ENCODE data around the gene PTPRA. TPM values are rescaled to one million over a fixed set of nuclear protein-coding genes. Genes with fewer than 3 reads are reported as not detected.

Gene PTPRA
- total RNA-seq, 1 experiment from 2014 or later, result 57.0 TPM

GRCh38 chr20:3038454-3038853 lies 165.2 kb downstream of the PTPRA start:
- Histone ChIP-seq H3K36me3 (ENCODE audit: control insufficient read depth, insufficient read depth, low read length) (peaks cover 6% of the 10 kb centered on the region), H3K27me3 (replicated peaks; ENCODE audit: control insufficient read depth, insufficient read depth, low read length) (no peaks in the 10 kb centered on the region), H3K9me3 (no peaks in the 10 kb centered on the region), H3K4me1 (no peaks in the 10 kb centered on the region), H3K4me3 (ENCODE audit: low read depth, low read length) (no peak overlapping the region)
- Mint-ChIP-seq H3K4me3 (ENCODE audit: unreplicated experiment) (no peak overlapping the region), H3K9me3 (ENCODE audit: unreplicated experiment) (no peaks in the 10 kb centered on the region), H3K36me3 (ENCODE audit: insufficient read depth, unreplicated experiment) (peaks cover 16% of the 10 kb centered on the region), H3K4me1 (ENCODE audit: low read depth, unreplicated experiment) (peaks cover 9% of the 10 kb centered on the region), H3K27ac (ENCODE audit: unreplicated experiment) (no peak overlapping the region), H3K27me3 (ENCODE audit: insufficient read depth, unreplicated experiment) (no peaks in the 10 kb centered on the region)
- intact Hi-C loops (cut with micrococcal nuclease; ENCODE audit: unreplicated experiment), result no loop called here
- POLR2A ChIA-PET, result no interaction called here
- BruUV-seq (replicated peaks), result TSS peak; percentile 67
- DNase-seq, result no peak
- CTCF ChIA-PET, result no interaction called here
- no peak for TF ChIP-seq CTCF (IDR thresholded peaks at IDR 0.05; ENCODE audit: insufficient read depth in 1 of 2, low read depth in 1 of 2, low read length in 1 of 2, severe bottlenecking in 1 of 2, unreplicated experiment in 1 of 2)

DNA sequence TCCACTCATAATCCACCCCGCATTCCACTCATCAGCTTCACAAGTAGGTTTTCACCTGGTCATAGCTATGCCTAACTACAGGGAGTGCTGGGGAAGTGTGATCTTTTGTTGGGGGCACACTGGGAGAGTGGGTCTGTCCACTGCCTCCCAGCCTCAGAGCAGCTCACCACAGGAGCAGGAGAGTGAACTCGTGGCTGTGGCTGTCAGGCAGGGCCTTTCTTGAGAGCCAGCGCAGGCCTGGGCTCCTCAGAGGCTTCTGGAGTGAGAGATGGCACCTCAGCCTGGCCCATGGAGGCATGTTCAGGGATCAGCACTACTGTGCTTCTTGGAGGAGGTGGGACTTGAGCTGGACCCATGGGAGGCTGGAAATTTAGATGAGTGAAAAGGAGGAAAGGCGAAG lies 166.1 kb downstream of the PTPRA start:
- Mint-ChIP-seq H3K27ac (ENCODE audit: unreplicated experiment) (no peak overlapping the region), H3K27me3 (ENCODE audit: insufficient read depth, unreplicated experiment) (no peaks in the 10 kb centered on the region), H3K36me3 (ENCODE audit: insufficient read depth, unreplicated experiment) (peaks cover 22% of the 10 kb centered on the region), H3K4me1 (ENCODE audit: low read depth, unreplicated experiment) (peaks cover 9% of the 10 kb centered on the region), H3K9me3 (ENCODE audit: unreplicated experiment) (no peaks in the 10 kb centered on the region), H3K4me3 (ENCODE audit: unreplicated experiment) (no peak overlapping the region)
- peaks cover 6% of the 10 kb centered on the region for H3K36me3 ChIP-seq (ENCODE audit: control insufficient read depth, insufficient read depth, low read length)
- intact Hi-C loops (cut with micrococcal nuclease; ENCODE audit: unreplicated experiment), result no loop called here
- POLR2A ChIA-PET, result no interaction called here
- BruUV-seq (replicated peaks), result no TSS peak
- no peak for TF ChIP-seq CTCF (IDR thresholded peaks at IDR 0.05; ENCODE audit: insufficient read depth in 1 of 2, low read depth in 1 of 2, low read length in 1 of 2, severe bottlenecking in 1 of 2, unreplicated experiment in 1 of 2)
- no peaks in the 10 kb centered on the region for H3K4me1 ChIP-seq
- H3K9me3 ChIP-seq, result no peaks in the 10 kb centered on the region
- H3K27me3 ChIP-seq (replicated peaks; ENCODE audit: control insufficient read depth, insufficient read depth, low read length), result no peaks in the 10 kb centered on the region
- no peak overlapping the region for H3K4me3 ChIP-seq (ENCODE audit: low read depth, low read length)
- no peak for DNase-seq
- CTCF ChIA-PET, result no interaction called here

GRCh38 chr20:3040086-3040485 lies 166.8 kb downstream of the PTPRA start:
- intact Hi-C loops (cut with micrococcal nuclease; ENCODE audit: unreplicated experiment), result no loop called here
- peaks cover 4% of the 10 kb centered on the region for H3K36me3 ChIP-seq (ENCODE audit: control insufficient read depth, insufficient read depth, low read length)
- H3K4me3 ChIP-seq (ENCODE audit: low read depth, low read length), result no peak overlapping the region
- no peaks in the 10 kb centered on the region for H3K9me3 ChIP-seq
- peaks cover 9% of the 10 kb centered on the region for H3K4me1 Mint-ChIP-seq (ENCODE audit: low read depth, unreplicated experiment)
- no peaks in the 10 kb centered on the region for H3K9me3 Mint-ChIP-seq (ENCODE audit: unreplicated experiment)
- H3K4me1 ChIP-seq, result peaks cover 4% of the 10 kb centered on the region; the same call in 1 of the 2 replicates
- no TSS peak for BruUV-seq (replicated peaks)
- H3K27me3 ChIP-seq (replicated peaks; ENCODE audit: control insufficient read depth, insufficient read depth, low read length), result no peaks in the 10 kb centered on the region
- no peak for DNase-seq
- no peak overlapping the region for H3K27ac Mint-ChIP-seq (ENCODE audit: unreplicated experiment)
- no peak for TF ChIP-seq CTCF (IDR thresholded peaks at IDR 0.05; ENCODE audit: insufficient read depth in 1 of 2, low read depth in 1 of 2, low read length in 1 of 2, severe bottlenecking in 1 of 2, unreplicated experiment in 1 of 2)
- H3K4me3 Mint-ChIP-seq (ENCODE audit: unreplicated experiment), result no peak overlapping the region
- CTCF ChIA-PET, result no interaction called here
- POLR2A ChIA-PET, result no interaction called here
- H3K36me3 Mint-ChIP-seq (ENCODE audit: insufficient read depth, unreplicated experiment), result peaks cover 28% of the 10 kb centered on the region
- H3K27me3 Mint-ChIP-seq (ENCODE audit: insufficient read depth, unreplicated experiment), result no peaks in the 10 kb centered on the region
